Measurements from ENCODE around the gene SLC17A9.

Gene SLC17A9

GRCh38 chr20:63005862-63006539, 53.5 kb downstream of the SLC17A9 start:
- no peak for DNase-seq

GRCh38 chr20:63006540-63007359, 54.2 kb downstream of the SLC17A9 start, which contains the start of gene BHLHE23:
Gene BHLHE23 (minus strand): TSS chr20:63006964. CDS start chr20:63006774, 190 bp downstream.
- DNase-seq, result no peak

- DNase-seq, result no peak
These were observed 54.8 kb downstream of the SLC17A9 start for GRCh38 chr20:63007360-63007645.

GRCh38 chr20:63007646-63008488, 55.4 kb downstream of the SLC17A9 start:
- DNase-seq, result no peak

GRCh38 chr20:63008541-63009044, 56.1 kb downstream of the SLC17A9 start:
- DNase-seq, result no peak

GRCh38 chr20:63009045-63009961, 56.8 kb downstream of the SLC17A9 start:
- DNase-seq, result peak; percentile 87

GRCh38 chr20:63009988-63010769, 57.7 kb downstream of the SLC17A9 start:
- DNase-seq, result peak; percentile 78

- no peak for DNase-seq
These were observed 59.3 kb downstream of the SLC17A9 start for GRCh38 chr20:63011798-63012197.

DNA sequence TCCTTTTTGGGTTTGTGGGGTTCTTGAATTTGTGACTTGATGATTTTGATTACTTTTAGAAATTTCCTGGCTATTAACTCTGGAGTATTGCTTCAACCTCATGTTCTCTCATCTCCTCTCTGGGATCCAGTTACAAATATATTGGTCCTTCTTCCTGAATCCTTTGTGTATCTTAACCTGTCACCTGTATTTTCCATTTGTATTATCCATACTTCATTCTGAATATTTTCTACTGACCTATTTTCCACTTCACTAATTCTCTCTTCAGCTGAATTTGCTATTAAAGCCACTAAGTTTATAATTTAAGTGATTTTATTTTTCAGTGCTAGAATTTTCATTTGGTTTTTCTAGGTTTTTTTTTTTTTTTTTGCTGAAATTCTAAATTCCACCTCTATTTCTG, 60.7 kb downstream of the SLC17A9 start:
- DNase-seq, result no peak

- no peak for DNase-seq
These were observed 61.8 kb downstream of the SLC17A9 start for GRCh38 chr20:63014287-63014686.

DNA sequence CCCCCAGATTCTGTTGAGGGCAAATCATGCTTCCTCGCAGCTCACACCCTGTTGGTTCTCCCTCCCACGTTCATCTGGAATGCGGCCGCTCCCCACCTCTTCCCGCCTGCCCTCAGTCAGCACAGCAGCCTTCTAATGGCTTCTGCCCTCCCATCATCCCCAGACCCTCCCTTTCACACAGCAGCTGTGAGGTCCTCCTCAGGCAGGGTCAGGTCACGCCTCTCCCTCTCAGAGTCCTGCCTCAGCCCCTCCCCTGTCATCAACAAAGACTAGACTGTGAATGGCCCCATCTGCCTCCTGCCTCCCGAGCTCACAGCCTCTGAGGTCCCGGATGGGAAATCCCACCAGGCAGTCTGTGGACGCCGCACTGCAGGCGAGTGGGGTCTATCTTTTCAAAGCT, 62.2 kb downstream of the SLC17A9 start:
- no peak for DNase-seq

- DNase-seq, result no peak
These were observed 62.7 kb downstream of the SLC17A9 start for GRCh38 chr20:63015147-63015661.

GRCh38 chr20:63015662-63016361, 63.3 kb downstream of the SLC17A9 start:
- DNase-seq, result no peak

GRCh38 chr20:63016514-63017075, 64.1 kb downstream of the SLC17A9 start:
- DNase-seq, result no peak

GRCh38 chr20:63017076-63017825, 64.7 kb downstream of the SLC17A9 start:
- no peak for DNase-seq

- no peak for DNase-seq
These were observed 65.4 kb downstream of the SLC17A9 start for GRCh38 chr20:63017826-63018411.

Measured in activated naive CD4-positive, alpha-beta T cell treated with Interleukin-2 at 50 U/mL for 16 hours (primary cell).